T follicular helper cell (primary cell): ENCODE measurements around the gene LCLAT1.
"Not testable (repeated sequence)": the region's sequence is repeated elsewhere in the genome, so short reads cannot be mapped to it uniquely, and the experiment has no call there.

Source experiments
- DNase-seq: peaks from one replicate; pipeline ENCODE4 v3.0.0-alpha.2; 2020; ENCODE audit warnings: low read depth

Gene LCLAT1

DNA sequence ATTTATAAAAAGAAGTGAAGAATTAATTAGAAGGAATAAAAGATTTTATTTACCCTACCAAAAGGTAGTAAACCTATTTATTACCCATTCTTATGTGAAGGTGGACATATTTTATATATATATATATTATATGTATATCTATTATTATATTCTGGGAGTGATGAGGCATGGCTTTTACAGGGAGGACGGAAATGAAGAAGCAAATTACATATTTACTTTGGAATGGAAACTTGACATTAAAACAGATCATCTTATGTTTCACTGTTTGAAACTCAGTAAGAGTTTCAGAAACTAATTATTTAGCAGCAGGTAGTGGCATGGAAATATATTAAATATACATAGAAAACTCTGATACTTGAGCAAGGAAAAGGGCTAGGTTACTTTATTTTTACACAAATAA, 143.4 kb downstream of the LCLAT1 start:
- DNase-seq: no peak

DNA sequence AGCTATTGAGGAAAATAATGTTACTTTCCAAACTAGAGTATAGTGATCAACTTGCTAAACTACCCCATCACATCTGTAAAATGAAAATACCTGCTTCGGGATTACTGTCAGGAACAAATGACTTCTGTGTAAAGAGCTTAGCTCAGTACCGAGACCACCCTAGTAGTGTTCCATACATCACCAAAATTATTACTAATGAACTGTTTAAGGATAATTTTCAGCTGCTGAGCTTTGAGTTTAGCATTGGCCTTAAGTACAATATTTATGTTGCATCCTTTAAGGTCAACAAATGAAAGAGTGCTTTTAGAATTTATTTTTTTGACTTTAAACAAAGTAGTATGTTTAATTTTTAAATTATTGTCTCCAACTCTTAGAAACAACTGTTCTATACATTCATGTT, 144.1 kb downstream of the LCLAT1 start:
- no peak for DNase-seq

DNA sequence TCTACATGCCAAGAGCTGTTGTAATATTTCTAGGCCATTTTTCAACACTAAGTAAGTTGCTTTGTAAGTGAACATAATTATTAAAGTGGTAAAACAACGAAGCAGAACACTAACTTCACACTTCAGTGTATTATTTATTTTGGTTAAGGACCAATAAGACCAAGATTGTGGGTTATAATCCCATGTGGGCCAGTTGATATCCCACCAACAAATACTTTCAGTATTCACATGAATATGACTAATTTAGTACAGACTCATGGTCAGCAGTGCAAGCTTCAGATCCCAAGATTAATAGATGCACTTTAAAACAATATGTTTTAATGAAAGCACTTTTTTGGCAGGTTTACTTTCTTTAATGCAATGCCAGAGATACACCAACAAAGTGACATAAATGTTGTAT, 154.3 kb downstream of the LCLAT1 start:
- DNase-seq: no peak

DNA sequence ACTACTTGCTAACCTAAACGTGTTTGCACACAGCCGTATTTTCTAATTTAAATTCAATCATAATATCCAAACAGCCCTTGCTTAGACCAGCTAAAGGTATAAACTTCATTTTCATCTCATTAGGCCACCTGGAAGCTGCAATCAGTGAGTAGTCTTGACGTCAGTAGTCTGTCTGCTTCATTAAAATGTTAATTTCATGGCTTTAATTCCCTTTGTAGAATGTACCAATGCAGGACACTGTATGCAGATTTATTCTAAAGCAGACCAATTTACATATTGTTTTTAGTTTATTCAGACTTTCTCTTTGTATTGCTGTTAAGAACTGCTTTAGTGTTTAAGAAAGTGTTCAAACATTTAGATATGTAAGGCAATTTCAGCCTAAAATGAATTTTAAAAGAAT, 158.2 kb downstream of the LCLAT1 start:
- no peak for DNase-seq

DNA sequence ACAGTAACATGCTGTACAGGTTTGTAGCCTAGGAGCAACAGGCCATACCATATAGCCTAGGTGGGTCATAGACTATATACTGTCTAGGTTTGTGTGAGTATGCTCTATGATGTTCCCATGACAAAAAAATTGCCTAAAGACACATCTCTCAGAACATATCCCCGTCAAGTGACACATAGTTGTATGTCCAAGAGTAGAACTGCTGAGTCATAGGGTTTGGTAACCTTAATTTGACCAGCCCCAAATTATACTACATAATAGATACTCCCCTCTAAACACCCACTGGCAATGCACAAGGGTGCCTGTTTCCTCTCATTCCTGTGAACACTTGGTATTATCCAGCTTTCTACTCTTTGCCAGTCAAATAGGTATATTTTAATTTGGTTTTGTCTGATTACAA, 161.6 kb downstream of the LCLAT1 start:
- no peak for DNase-seq

DNA sequence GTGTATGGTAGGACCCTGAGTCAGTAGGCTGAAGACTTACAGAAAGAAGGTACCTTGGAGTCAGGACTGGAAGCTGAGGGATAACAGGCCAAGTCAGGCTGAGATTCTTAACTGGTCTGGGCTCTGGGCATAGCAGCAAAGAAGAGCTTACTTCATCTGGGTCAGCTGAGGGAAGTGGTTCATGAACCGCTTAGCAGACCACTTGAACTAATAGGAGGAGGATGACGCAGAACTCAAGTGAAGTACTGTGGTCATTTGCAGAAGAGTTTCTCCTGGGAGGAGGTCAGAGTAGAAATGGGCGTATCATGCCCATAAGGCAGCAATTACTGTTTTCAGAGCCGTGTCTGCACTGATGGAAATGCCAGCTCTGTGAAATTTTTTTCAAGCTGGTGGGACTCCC, 164.5 kb downstream of the LCLAT1 start:
- DNase-seq: no peak

DNA sequence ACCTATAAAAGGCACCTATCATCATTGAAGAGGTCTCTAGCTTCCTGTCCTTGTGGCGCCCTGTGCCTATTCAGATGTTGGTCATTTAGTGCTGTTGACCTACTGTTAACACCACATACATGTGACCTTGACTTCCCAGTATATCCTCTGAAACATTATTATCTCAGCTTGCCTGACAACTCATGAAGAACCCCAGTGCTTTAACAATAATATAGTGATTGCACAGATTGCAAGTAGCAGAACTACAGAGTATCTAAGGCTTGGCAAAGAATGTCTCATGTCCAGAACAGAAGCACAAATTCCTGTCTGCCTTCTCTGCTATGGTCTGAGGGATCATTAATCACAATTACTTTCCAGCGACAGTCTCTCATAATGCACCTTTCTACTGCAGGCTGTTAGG, 165.3 kb downstream of the LCLAT1 start:
- DNase-seq: no peak

DNA sequence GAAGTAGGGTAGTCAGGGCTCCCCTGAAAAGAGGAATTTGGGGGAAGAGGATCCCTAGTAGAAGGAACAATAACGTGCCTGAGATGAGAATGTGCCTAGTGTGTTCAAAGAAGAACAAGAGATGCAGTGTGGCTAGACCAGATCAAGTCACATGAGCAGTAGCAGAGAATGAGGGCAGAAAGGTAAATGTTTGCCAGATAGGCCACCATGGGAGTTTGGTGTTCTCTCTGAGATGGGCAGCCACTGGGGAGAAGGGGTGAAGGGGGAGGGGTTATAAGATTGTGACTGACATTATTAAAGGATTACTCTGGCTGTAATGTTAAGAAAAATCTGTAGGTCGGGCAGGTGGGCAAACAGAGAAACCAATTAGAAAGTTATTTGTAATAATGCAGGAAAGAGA, 166.0 kb downstream of the LCLAT1 start:
- DNase-seq: no peak

DNA sequence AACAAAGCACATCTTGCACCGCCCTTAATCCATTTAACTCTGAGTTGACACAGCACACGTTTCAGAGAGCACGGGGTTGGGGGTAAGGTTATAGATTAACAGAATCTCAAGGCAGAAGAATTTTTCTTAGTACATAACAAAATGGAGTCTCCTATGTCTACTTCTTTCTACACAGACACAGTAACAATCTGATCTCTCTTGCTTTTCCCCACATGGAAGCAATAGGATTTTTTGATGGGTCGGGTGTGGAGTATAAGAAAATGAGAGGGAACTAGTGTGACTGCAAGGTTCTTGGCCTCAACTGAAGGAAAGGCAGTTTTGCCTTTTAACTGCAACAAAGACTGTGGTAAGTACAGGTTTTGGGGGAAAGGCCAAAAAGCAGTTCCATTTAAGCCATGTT, 167.2 kb downstream of the LCLAT1 start:
- DNase-seq: not testable (repeated sequence)

DNA sequence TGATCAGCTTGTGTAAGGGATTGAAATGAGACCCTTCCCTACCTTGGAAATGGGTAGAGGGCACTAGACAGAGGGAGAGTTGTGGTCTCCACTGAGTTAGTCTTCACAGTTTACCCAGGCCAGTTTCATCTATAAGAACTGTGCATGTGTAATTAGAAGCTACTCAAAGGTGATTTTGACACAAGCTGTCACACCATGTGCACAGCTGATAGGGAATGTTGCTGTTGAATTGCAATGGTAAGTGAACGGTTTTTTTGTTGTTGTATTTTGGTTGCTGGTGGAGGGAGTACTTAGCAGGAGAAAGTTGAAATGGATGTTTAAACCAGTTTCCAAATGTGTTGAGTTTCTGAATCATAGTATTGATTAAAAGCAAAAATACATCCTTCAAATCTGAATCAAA, 168.9 kb downstream of the LCLAT1 start:
- DNase-seq: no peak

DNA sequence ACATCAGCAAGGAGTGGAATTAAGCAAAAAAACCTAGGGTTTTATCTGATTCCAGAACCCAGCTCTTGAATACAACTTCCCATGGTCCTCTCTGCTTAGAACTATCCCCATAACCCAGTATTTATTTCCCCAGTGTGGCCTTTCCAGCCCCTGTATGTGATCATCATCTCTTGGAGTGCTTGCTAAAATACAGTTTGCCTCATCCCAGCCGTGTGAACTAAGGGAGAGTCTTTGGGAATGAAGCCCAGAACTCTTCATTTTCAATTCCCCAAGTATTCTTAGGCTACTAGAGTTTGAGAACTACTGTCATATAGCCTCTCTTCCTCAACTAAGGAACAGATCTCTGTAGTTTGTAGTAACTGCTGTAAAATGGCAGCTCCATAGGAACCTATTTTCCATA, 173.1 kb downstream of the LCLAT1 start:
- DNase-seq: no peak

DNA sequence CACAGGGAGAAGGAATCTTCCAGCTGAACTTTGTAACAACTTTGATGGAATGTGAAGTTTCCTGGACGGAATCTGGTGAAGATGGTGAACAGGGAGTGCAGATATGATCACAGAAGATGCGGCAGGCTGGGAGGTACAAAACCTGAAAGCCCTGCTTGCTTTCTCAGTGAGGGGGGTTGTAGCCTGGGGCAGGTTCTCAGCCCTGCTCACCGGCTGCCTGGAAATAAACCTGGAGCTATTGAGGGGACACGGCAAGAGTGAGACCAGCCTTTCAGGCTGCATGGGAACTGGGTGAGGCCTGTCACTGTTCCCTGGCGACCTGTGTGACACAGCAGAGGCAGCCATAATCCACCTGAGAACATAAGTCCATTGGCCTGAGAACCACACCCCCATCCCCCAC, 174.8 kb downstream of the LCLAT1 start:
- no peak for DNase-seq

DNA sequence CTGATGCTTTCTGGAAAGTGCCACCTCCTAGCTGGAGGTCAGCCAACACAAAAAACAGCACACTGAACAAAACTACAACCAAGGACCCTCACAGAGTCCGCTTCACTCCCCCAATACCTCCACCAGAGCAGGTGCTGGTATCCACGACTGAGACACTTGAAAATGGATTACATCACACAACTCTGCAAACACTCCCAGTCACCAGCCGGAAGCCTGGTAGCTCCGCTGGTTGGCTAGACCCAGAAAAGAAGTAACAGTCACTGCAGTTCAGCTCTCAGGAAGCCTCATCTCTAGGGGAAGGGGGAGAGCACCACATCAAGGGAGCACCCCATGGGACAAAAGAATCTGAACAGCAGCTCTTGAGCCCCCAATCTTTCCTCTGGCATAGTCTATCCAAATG, 175.4 kb downstream of the LCLAT1 start:
- no peak for DNase-seq

DNA sequence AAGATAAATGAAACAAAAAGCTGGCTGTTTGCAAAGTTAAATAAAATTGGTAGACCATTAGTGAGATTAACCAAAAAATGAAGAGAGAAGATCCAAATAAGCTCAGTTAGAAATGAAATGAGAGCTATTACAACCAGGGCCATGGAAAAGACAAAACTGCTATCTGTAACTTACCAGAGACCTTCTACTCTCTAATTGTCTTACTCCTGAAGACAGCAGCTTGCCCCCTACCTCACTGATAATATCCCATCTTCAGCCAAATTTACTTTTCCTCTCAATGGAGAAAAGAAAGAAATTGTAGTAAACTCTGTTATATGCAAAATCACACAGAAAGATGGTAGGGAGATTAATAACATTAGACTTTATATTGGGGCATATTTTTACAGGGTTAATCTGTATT, 178.2 kb downstream of the LCLAT1 start:
- no peak for DNase-seq

DNA sequence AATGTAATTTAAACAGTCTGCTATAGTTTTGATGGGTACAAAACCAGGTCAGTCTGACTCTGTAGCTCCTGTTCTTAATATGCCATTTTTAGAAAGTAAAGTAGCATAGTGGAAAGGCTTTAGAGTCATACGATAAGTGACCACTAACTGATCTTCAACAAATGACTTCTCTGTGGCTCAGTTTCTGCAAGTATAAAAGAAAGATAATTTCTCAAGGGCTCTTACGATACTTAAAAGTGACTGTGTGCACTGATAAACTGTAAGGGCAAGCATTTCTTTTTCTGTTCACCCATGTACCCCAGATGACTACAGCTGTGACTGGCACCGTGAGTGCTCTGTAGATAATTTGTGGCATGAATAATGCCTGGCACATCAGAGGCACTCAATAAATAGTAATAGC, 178.7 kb downstream of the LCLAT1 start:
- DNase-seq: no peak

DNA sequence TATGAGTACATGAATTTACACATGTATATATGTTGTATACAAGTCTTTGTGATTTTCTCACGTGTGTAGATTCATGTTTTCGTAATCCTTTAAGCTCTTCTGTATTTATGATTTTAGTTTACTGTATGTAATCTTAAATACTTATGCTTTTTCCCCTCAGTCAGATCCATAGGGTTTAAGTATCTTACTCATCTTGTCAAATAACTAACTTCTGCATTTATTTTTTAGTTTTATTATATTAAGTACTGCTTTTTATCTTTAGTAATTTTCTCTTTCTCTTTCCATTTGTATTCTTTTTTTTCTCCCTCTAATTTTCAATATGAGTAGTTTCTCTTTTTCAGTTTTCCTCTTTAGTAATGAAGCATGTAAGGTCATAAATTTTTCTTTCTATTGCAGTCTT, 179.4 kb downstream of the LCLAT1 start:
- no peak for DNase-seq

DNA sequence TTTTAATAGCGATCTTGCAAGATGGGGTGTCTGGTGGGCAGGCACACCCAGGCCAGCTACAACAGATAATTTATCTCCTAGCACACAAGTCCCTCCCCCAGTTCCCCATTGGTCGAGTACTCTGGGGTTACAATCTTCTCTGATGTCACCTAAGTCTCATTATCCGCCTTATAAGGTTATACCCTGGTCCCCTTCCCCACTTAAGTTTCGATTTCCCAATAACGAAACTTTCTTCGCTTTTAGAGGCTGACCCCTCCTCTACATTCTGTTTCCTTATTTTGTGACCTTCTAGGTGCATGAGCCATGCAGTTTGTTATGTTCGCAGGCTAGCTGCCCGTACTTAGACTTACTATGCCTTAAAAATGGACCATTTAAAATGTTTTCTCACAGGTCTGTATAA, 180.1 kb downstream of the LCLAT1 start:
- DNase-seq: no peak

DNA sequence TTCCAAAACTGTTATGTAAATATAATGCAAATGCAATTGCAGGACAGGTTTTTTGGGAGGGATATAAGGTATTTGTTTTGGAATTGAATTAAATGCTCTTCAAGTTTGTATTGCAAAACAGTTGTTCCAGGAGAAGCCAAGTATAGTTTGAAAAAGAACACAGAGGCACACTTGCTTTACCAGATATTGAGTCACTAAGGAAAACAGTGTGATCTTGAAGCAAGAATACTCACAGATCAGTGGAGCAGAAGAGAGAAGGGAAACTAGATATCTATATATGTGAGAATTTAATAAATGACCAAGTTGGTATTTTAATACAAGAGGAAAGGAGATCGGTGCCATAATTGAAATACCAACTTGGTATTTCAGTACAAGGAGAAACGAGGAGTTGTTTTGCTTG, 181.3 kb downstream of the LCLAT1 start:
- DNase-seq: no peak

DNA sequence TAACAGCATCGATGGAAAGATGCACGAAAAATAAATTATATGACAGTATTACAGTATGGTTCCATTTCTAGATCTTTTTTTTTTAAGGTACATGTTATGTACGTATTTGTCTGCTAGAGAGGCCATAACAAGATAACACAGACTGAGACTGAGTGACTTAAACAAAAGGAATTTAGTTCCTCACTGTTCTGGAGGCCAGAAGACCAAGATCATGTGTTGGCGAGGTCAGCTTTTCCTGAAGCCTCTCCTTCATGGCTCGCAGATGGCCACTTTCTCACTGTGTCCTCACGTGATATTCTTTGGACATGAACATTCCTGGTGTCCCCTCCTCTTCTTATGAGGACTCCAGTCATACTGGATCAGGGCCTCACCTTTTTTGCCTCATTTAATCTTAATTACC, 182.8 kb downstream of the LCLAT1 start:
- DNase-seq: no peak

DNA sequence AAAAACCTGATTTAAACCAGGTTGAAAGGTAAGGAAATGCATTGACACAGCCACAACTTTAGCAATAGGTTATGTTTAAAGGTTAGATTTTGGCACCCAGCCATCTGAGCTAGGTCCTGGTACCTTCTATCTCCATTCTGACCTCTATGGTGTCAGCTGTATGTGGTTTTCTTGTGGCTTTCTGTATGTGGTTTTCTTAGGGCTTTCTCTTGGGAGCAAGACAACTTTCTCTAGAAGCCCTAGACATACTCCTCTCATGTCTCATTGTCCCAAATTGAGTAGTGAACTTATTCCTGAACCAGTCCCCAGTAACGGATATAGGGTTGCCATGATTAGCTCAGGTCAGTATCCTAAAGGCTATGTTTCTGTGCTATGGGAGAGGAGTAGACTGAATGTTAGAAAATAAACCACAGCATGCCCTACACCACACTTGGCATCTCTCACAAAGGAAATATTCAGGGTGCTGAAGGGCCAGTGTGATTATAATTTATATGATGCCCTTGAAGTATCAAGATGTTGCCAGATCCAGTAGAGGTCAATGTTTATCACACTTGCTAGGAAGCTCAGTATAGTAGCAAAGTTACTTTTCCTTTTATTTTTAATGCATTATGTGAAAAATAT, 184.1 kb downstream of the LCLAT1 start:
- no peak for DNase-seq

DNA sequence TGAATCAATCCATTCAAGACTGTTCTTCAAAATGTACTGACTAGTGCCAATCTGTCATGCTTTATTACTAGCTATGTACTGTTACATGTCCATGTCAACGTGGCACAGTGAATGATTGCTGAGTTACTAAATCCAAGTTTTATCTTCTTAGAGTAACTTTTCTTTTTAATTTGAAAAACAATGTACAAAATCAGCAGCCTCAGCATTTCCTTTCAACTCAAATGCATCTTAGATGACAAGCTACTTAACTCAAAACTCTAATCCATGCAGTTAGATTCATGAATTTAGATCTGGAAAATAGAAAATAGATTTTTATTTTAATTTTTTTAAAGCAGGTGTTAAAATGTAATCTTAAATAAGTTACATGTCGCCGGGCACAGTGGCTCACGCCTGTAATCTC, 186.0 kb downstream of the LCLAT1 start:
- no peak for DNase-seq

DNA sequence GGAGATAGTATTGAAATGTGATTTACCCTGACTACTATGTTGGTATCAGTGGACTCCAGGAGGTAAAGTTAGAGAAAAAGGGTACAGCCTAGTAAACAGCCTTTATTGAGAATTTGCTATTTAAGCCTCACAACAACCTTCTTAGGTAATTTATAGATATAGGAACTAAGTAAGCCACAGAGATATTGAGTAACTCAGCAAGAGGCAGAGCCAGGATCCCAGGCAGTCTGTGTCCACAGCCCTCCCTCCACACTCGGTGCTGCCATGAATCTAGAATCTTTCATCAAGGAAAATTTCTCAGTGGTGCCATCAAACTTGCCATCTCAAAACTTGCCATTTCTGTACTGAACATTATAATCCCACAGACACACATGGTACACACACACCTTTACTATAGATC, 189.3 kb downstream of the LCLAT1 start:
- DNase-seq: no peak

DNA sequence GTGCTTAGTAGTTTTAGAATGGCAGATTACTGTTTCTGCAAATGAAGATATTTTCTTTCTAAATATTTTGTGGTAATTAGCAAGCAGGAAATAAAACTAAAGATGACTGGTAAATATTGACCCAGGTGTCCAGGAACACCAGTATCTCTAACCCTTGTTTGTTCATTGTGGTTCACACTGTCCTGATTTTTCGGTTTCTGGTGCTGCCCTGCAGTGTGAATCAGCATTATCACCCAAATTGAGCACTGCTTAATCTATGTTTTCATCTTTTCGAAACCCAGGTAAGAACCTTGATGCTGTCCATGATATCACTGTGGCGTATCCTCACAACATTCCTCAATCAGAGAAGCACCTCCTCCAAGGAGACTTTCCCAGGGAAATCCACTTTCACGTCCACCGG, 192.8 kb downstream of the LCLAT1 start:
- DNase-seq: no peak

DNA sequence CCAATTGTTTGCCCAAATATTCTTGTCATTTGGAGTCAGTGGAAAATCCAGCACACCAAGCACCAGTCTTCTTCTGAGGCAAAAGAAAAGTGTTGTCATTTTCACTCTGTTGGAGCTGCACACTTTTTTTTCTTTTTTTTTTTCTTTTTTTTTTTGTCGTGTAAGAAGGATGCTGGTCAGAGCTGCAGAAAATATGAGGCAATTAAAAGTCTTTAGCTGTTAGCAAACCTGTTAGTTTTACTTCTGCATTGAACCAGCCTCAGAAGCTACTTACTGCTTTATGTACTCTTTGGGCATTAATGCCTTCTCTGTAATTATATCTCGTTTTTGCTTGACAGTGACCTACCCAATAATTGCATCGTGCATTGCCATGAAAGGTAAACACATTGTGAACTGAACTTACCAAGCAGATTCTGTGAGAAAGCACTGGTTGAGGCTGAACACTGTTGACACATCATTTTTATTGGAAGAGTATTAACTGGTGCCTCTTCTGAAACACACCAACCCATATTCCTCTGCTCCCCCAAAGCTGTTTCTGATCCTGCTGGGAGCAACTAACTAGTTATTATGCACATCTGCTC, 194.8 kb downstream of the LCLAT1 start:
- DNase-seq: no peak
